ENCODE results near the gene MTUS2. TPM values are rescaled to one million over a fixed set of nuclear protein-coding genes. Genes with fewer than 3 reads are reported as not detected.

Gene MTUS2
- total RNA-seq, 1 experiment from 2014 or later, result 0.35 TPM

DNA sequence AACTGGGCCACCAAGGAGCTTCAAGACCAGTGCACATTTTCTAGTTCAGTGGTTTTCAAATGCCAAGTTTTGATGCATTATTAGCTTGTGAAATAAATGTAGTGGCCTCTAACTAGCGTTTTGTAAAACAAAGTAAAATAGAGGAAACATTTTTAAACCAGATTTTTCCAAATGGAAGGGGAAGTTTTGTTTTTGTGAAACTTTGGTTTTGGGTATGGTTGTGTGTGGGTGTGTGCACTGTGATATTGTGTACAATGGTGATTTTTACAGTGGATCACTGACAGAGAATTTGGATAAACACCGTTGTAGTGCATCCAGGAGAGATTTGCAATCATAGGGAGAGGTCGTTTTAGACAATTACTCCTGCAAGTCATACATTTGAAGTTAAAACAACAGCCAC, 666.4 kb downstream of the MTUS2 start:
- no peak overlapping the region for H2BK120ac ChIP-seq (ENCODE audit: low read depth, low read length, poor library complexity, severe bottlenecking)
- H3K27ac ChIP-seq (ENCODE audit: insufficient read length, low read depth, low read length), result no peak overlapping the region
- H4K91ac ChIP-seq (ENCODE audit: insufficient read length, low read depth, low read length), result no peak overlapping the region
- H2AFZ ChIP-seq (ENCODE audit: low read length), result no peak overlapping the region
- H4K20me1 ChIP-seq (ENCODE audit: control insufficient read depth, insufficient read depth, insufficient read length), result no peaks in the 10 kb centered on the region
- no peak overlapping the region for H3K4me2 ChIP-seq (ENCODE audit: insufficient read depth, insufficient read length, low read length)
- no peak overlapping the region for H3K23ac ChIP-seq (ENCODE audit: insufficient read length, low read depth, low read length)
- peaks cover 11% of the 10 kb centered on the region; the same call in 1 of the 2 replicates for H3K4me1 ChIP-seq (ENCODE audit: insufficient read depth, low read length)
- no peaks in the 10 kb centered on the region for H3K79me1 ChIP-seq (ENCODE audit: insufficient read depth, low read depth, low read length, poor library complexity, severe bottlenecking)
- no peaks in the 10 kb centered on the region for H3K79me2 ChIP-seq (ENCODE audit: insufficient read depth, low read length)
- no peak overlapping the region for H3K4ac ChIP-seq (ENCODE audit: low read depth, low read length)
- no peak overlapping the region for H3K9ac ChIP-seq (ENCODE audit: extremely low read depth, insufficient read length, low read length)
- H3K23me2 ChIP-seq (ENCODE audit: insufficient read length, low read depth, low read length, poor library complexity, severe bottlenecking), result no peaks in the 10 kb centered on the region
- no peak overlapping the region for H3T11ph ChIP-seq (ENCODE audit: low read length)
- H3K14ac ChIP-seq (ENCODE audit: insufficient read depth, low read length), result no peak overlapping the region
- H3K27ac Mint-ChIP-seq, result 0 out of 7 replicates have a peak overlapping the region, but pooled peaks of 1 of the 3 experiments have one; percentile 6
- H2BK15ac ChIP-seq (ENCODE audit: low read depth, low read length), result no peak overlapping the region
- H4K8ac ChIP-seq (replicated peaks; ENCODE audit: insufficient read length, low read depth, low read length), result no peak overlapping the region
- no peak overlapping the region for H2BK20ac ChIP-seq (ENCODE audit: low read depth, low read length, poor library complexity, severe bottlenecking)
- no peak overlapping the region for H4K5ac ChIP-seq (ENCODE audit: insufficient read length, low read depth, low read length)
- no peaks in the 10 kb centered on the region for H3K27me3 ChIP-seq (ENCODE audit: insufficient read depth, low read length)
- TF ChIP-seq, protein P1, sequence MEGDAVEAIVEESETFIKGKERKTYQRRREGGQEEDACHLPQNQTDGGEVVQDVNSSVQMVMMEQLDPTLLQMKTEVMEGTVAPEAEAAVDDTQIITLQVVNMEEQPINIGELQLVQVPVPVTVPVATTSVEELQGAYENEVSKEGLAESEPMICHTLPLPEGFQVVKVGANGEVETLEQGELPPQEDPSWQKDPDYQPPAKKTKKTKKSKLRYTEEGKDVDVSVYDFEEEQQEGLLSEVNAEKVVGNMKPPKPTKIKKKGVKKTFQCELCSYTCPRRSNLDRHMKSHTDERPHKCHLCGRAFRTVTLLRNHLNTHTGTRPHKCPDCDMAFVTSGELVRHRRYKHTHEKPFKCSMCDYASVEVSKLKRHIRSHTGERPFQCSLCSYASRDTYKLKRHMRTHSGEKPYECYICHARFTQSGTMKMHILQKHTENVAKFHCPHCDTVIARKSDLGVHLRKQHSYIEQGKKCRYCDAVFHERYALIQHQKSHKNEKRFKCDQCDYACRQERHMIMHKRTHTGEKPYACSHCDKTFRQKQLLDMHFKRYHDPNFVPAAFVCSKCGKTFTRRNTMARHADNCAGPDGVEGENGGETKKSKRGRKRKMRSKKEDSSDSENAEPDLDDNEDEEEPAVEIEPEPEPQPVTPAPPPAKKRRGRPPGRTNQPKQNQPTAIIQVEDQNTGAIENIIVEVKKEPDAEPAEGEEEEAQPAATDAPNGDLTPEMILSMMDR (conservative IDR thresholded peaks at IDR 0.05), result no peak
- H3K9me3 Mint-ChIP-seq, result no peaks in the 10 kb centered on the region
- WGBS (ENCODE audit: extremely low coverage, insufficient read length, low lambda C conversion rate), result no CpG with 5 or more reads among the region's 3 CpGs
- H3K56ac ChIP-seq (ENCODE audit: insufficient read length, low read depth, low read length), result no peak overlapping the region
- H3K4me1 Mint-ChIP-seq, result peaks cover 36 to 40% of the 10 kb centered on the region in 2 experiments
- DNase-seq, result no peak
- H3K9me3 ChIP-seq (ENCODE audit: control insufficient read depth, low read depth, low read length), result no peaks in the 10 kb centered on the region
- no peak overlapping the region for H2AK5ac ChIP-seq (ENCODE audit: insufficient read length, low read length)
- no peak overlapping the region for H2BK5ac ChIP-seq (ENCODE audit: insufficient read length, low read length)
- H3K4me3 Mint-ChIP-seq, result no peak overlapping the region
- no peak overlapping the region for H3K18ac ChIP-seq (ENCODE audit: insufficient read length, low read depth, low read length)
- H2BK12ac ChIP-seq (ENCODE audit: insufficient read length, low read depth, low read length), result no peak overlapping the region
- no peaks in the 10 kb centered on the region for H3K27me3 Mint-ChIP-seq (ENCODE audit: low read depth)
- no peaks in the 10 kb centered on the region for H3K36me3 Mint-ChIP-seq (ENCODE audit: insufficient read depth in 1 of 3, low read depth in 3 of 3)

Data from H9 (cell line).